ENCODE data around the gene METTL9.
"Not testable (repeated sequence)": the region's sequence is repeated elsewhere in the genome, so short reads cannot be mapped to it uniquely, and the experiment has no call there.

DNA sequence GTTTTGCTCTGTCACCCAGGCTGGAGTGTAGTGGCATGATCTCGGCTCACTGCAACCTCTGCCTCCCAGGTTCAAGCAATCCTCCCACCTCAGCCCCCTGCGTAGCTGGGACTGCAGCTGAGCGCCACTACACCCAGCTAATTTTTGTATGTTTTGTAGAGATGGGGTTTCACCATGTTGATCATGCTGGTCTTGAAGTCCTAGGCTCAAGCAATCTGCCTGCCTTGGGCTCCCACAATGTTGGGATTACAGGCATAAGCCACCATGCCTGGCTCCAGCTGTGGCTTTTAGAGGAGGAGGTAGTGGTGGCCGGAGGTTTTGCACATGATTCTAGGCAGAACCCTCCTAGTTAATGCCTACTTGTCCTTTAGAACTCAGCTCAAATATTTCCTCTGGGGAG, 31.9 kb upstream of the METTL9 start:
- TF ChIP-seq CTCF, EP300, POLR2A, POLR2AphosphoS5 (IDR thresholded peaks at IDR 0.05): not testable (repeated sequence)

Measured in stomach (tissue), 4 donors.